ENCODE measurements around the gene SMARCC1. TPM values are rescaled to one million over a fixed set of nuclear protein-coding genes. Genes with fewer than 3 reads are reported as not detected.

SMARCC1 gene
- total RNA-seq, 1 experiment from 2014 or later: 168 TPM

DNA sequence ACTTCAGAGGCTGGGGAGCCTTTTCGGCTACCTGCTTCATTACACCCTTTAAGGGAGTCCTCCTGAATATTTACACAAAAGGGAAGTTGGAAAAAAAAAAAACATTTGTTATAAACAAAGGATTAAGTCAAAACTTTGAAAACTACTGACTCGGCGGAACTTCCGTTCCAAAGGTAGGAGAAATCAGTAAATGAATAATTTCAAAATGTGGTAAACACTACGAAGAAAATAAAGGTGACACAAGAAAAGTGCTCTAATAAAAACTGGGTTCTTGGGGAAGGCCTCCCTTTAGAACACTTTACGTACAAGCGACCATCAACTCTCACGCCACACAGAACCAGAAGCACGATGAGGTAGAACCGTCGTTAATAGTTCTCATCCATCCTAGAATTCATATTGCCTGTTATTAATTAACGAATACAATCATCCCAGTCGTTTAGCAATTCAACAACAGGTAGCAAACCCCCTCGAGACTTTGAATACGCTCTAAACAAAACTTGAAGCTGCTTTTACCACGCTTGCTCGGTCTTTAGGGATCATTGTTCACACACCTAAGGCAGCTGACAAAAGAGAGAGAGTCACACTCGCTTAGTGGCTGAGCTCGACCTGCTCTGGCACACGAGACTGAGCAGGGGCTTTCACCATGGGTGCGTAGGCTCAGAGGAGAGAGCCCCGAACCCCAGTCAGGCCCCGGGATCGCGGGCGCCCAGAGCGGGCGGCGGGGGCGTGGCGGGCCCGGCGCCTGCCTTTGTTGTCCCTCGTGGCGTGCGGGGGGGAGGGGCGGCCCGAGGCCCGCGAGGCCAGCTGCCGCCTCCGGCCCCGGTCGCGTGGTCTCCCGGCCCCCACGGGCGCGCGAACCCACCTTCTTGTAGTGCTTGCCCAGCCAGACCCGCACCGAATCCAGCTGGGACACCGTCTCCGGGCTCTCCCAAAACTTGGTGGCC lies 680 bp downstream of the SMARCC1 start:
- peak; percentile 50 for ATAC-seq
- Histone ChIP-seq H3K9ac (ENCODE audit: low read length) (peak overlapping the region; percentile 98), H3K9me2 (ENCODE audit: insufficient read depth) (no peaks in the 10 kb centered on the region), H3K4me3 (replicated peaks in 1 of 2; ENCODE audit: low read depth in 1 of 2, low read length in 2 of 2) (peak overlapping the region; percentile 89 to 99), H3K9me3 (ENCODE audit: control insufficient read depth in 1 of 2, insufficient read depth in 1 of 2, low read depth in 1 of 2, low read length in 2 of 2) (no peaks in the 10 kb centered on the region), H3K4me2 (ENCODE audit: low read length) (peak overlapping the region; percentile 83), H3K79me2 (ENCODE audit: insufficient read depth, low read length) (peaks cover 56% of the 10 kb centered on the region), H3K27me3 (ENCODE audit: insufficient read depth, low read length) (no peaks in the 10 kb centered on the region), H3K27ac (ENCODE audit: low read depth, low read length) (peak overlapping the region; percentile 97), H3K4me1 (ENCODE audit: control insufficient read depth in 1 of 2, insufficient read depth in 2 of 2, low read length in 2 of 2) (peaks cover 11 to 18% of the 10 kb centered on the region in 2 experiments), H2AFZ (ENCODE audit: low read depth, low read length, poor library complexity, severe bottlenecking) (no peak overlapping the region), H4K20me1 (ENCODE audit: insufficient read depth) (0 out of 2 replicates have a peak, but pooled peaks cover 5% of the 10 kb centered on the region), H3K36me3 (ENCODE audit: control insufficient read depth in 1 of 2, insufficient read depth in 2 of 2, low read length in 2 of 2) (0 out of 4 replicates have a peak, but pooled peaks cover 0 to 2% of the 10 kb centered on the region in 2 experiments)
- no peak for DNase-seq (ENCODE audit: low read depth, low spot score)
- RAD21 ChIA-PET (ENCODE audit: low non-redundant PET in 1 of 2, low total read pairs in 2 of 2, uncharacterized antibody in 2 of 2, unreplicated experiment in 2 of 2): no interaction called here
- POLR2A ChIA-PET: no interaction called here
- TF ChIP-seq TCF7L2 (IDR thresholded peaks at IDR 0.05; ENCODE audit: borderline replicate concordance, extremely low read depth, insufficient read depth, insufficient read length) (peak; percentile 93), EGR1 (IDR thresholded peaks at IDR 0.05; ENCODE audit: low read depth) (peak; percentile 29; the same call in 1 of the 2 replicates), JUND (IDR thresholded peaks at IDR 0.05) (no peak)
- TF ChIP-seq, protein P1, sequence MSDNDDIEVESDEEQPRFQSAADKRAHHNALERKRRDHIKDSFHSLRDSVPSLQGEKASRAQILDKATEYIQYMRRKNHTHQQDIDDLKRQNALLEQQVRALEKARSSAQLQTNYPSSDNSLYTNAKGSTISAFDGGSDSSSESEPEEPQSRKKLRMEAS (IDR thresholded peaks at IDR 0.05): peak; percentile 78
- intact Hi-C loops (cut with micrococcal nuclease): loop anchor here (5.0 to 10.0 kb wide), 2 partner anchors 54 to 1076 kb away; partner anchors contain the start of gene TMIE
- TSS peak; percentile 76 for BruUV-seq (replicated peaks)
- CTCF ChIA-PET: interaction anchor here (0.6 kb wide), 1 partner anchor 251 kb away, joined by 4 read pairs; no protein-coding TSS in a partner anchor

DNA sequence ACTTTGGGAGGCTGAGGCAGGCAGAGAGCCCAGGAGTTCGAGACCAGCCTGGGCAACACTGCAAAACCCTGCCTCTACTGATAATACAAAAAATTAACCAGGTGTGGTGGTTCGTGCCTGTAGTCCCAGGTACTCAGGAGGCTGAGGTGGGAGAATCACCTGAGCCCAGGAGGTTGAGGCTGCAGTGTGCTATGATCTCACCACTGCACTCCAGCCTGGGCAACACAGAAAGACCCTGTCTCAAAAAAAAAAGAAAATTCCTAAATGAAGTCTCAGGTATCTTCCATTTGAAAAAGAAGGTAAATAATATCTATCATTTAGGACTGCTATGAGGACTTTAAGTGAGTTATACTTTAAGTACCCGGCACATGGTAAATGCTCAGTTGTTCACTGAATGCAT lies 2.9 kb downstream of the SMARCC1 start:
- POLR2A ChIA-PET: no interaction called here
- CTCF ChIA-PET: no interaction called here
- Histone ChIP-seq H3K79me2 (ENCODE audit: insufficient read depth, low read length) (peaks cover 79% of the 10 kb centered on the region), H3K4me2 (ENCODE audit: low read length) (no peak overlapping the region), H2AFZ (ENCODE audit: low read depth, low read length, poor library complexity, severe bottlenecking) (no peak overlapping the region), H3K9me2 (ENCODE audit: insufficient read depth) (no peaks in the 10 kb centered on the region), H3K4me1 (ENCODE audit: control insufficient read depth in 1 of 2, insufficient read depth in 2 of 2, low read length in 2 of 2) (peaks cover 11 to 18% of the 10 kb centered on the region in 2 experiments), H4K20me1 (ENCODE audit: insufficient read depth) (peaks cover 11% of the 10 kb centered on the region; the same call in 1 of the 2 replicates), H3K4me3 (replicated peaks in 1 of 2; ENCODE audit: low read depth in 1 of 2, low read length in 2 of 2) (no peak overlapping the region), H3K9me3 (ENCODE audit: control insufficient read depth in 1 of 2, insufficient read depth in 1 of 2, low read depth in 1 of 2, low read length in 2 of 2) (no peaks in the 10 kb centered on the region), H3K36me3 (ENCODE audit: control insufficient read depth in 1 of 2, insufficient read depth in 2 of 2, low read length in 2 of 2) (peaks cover 0 to 2% of the 10 kb centered on the region in 2 experiments; a peak in 1 of 4 replicates), H3K27me3 (ENCODE audit: insufficient read depth, low read length) (no peaks in the 10 kb centered on the region), H3K9ac (ENCODE audit: low read length) (no peak overlapping the region), H3K27ac (ENCODE audit: low read depth, low read length) (no peak overlapping the region)
- no peak for DNase-seq (ENCODE audit: low read depth, low spot score)
- RAD21 ChIA-PET (ENCODE audit: low non-redundant PET in 1 of 2, low total read pairs in 2 of 2, uncharacterized antibody in 2 of 2, unreplicated experiment in 2 of 2): no interaction called here
- intact Hi-C loops (cut with micrococcal nuclease): no loop called here
- no peak for ATAC-seq
- no TSS peak for BruUV-seq (replicated peaks)
- TF ChIP-seq, protein P2, sequence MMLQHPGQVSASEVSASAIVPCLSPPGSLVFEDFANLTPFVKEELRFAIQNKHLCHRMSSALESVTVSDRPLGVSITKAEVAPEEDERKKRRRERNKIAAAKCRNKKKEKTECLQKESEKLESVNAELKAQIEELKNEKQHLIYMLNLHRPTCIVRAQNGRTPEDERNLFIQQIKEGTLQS (IDR thresholded peaks at IDR 0.05): no peak
- TF ChIP-seq EZH2 (IDR thresholded peaks at IDR 0.05): no peak
- TF ChIP-seq, protein P3, sequence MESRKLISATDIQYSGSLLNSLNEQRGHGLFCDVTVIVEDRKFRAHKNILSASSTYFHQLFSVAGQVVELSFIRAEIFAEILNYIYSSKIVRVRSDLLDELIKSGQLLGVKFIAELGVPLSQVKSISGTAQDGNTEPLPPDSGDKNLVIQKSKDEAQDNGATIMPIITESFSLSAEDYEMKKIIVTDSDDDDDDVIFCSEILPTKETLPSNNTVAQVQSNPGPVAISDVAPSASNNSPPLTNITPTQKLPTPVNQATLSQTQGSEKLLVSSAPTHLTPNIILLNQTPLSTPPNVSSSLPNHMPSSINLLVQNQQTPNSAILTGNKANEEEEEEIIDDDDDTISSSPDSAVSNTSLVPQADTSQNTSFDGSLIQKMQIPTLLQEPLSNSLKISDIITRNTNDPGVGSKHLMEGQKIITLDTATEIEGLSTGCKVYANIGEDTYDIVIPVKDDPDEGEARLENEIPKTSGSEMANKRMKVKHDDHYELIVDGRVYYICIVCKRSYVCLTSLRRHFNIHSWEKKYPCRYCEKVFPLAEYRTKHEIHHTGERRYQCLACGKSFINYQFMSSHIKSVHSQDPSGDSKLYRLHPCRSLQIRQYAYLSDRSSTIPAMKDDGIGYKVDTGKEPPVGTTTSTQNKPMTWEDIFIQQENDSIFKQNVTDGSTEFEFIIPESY (IDR thresholded peaks at IDR 0.05; ENCODE audit: extremely low read depth, insufficient replicate concordance, low read length): no peak
- no peak for TF ChIP-seq FOSL1 (IDR thresholded peaks at IDR 0.05; ENCODE audit: low read depth)
- TF ChIP-seq YY1 (IDR thresholded peaks at IDR 0.05; ENCODE audit: extremely low read depth, insufficient replicate concordance, low read depth, low read length): no peak
- TF ChIP-seq TCF7L2 (IDR thresholded peaks at IDR 0.05; ENCODE audit: borderline replicate concordance, extremely low read depth, insufficient read depth, insufficient read length): no peak
- TF ChIP-seq SP1 (IDR thresholded peaks at IDR 0.05; ENCODE audit: low read depth): no peak
- no peak for TF ChIP-seq ZFX (IDR thresholded peaks at IDR 0.05)
- TF ChIP-seq, protein P4, sequence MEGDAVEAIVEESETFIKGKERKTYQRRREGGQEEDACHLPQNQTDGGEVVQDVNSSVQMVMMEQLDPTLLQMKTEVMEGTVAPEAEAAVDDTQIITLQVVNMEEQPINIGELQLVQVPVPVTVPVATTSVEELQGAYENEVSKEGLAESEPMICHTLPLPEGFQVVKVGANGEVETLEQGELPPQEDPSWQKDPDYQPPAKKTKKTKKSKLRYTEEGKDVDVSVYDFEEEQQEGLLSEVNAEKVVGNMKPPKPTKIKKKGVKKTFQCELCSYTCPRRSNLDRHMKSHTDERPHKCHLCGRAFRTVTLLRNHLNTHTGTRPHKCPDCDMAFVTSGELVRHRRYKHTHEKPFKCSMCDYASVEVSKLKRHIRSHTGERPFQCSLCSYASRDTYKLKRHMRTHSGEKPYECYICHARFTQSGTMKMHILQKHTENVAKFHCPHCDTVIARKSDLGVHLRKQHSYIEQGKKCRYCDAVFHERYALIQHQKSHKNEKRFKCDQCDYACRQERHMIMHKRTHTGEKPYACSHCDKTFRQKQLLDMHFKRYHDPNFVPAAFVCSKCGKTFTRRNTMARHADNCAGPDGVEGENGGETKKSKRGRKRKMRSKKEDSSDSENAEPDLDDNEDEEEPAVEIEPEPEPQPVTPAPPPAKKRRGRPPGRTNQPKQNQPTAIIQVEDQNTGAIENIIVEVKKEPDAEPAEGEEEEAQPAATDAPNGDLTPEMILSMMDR (IDR thresholded peaks at IDR 0.05 in 2 of 3, conservative IDR thresholded peaks at IDR 0.05 in 1 of 3; ENCODE audit: borderline replicate concordance in 1 of 3, insufficient read depth in 1 of 3, low read depth in 2 of 3, low read length in 2 of 3): no peak
